SK-N-SH (cell line): ENCODE measurements around the gene HNRNPL. TPM values are rescaled to one million over a fixed set of nuclear protein-coding genes. Genes with fewer than 3 reads are reported as not detected.

ENCODE experiments used
- CTCF ChIA-PET: fragments of 300-600, 350-600 bp; formaldehyde crosslinking; extraction: SDS; loops from one replicate; lab custom pipeline; 2021; lab: Yijun Ruan, JAX
- POLR2A ChIA-PET: fragments of 350-600 bp; sonication (Branson Sonifier 250); formaldehyde crosslinking; extraction: SDS; loops from one replicate; lab custom pipeline; 2020; ENCODE audit warnings: antibody characterized with exemption, inconsistent platforms; lab: Yijun Ruan, JAX
- DNase-seq: peaks from one replicate; pipeline ENCODE4 v3.0.0; 2012
- H2AFZ ChIP-seq: fragments of 200-600 bp; sonication (generic); 2 replicates; pipeline ENCODE4 v1.8.1; 2016; ENCODE audit warnings: antibody characterized with exemption, mild to moderate bottlenecking, low read depth
- H3F3A ChIP-seq: fragments of 200-600 bp; sonication (generic); replicated peaks from 2 replicates; pipeline ENCODE3; 2016; ENCODE audit warnings: antibody characterized with exemption, mild to moderate bottlenecking; ENCODE audit not compliant: insufficient read depth
- H3K27ac ChIP-seq, 2 experiments: fragments of 200-500 bp in 1 of 2; fragments of 200-600 bp in 1 of 2; sonication (Bioruptor generic) in 1 of 2; sonication (generic), shearing (Covaris generic) in 1 of 2; 2 replicates each; pipeline versions ENCODE4 v1.5.1 to v1.6.1; 2014 to 2016; ENCODE audit warnings: low read depth in 2 of 2, inconsistent platforms in 1 of 2, low read length in 1 of 2, mild to moderate bottlenecking in 1 of 2, mixed read lengths in 1 of 2
- H3K27me3 ChIP-seq: fragments of 200-600 bp; sonication (generic), shearing (Covaris generic); 2 replicates; pipeline ENCODE4 v1.6.1; 2016; ENCODE audit warnings: mixed run types; ENCODE audit not compliant: insufficient read depth
- H3K36me3 ChIP-seq, 2 experiments: fragments of 200-500 bp in 1 of 2; fragments of 200-600 bp in 1 of 2; sonication (Bioruptor generic) in 1 of 2; sonication (generic) in 1 of 2; replicated peaks in 1 of 2; 2 replicates each; pipeline versions ENCODE3 to v1.5.1; 2014 to 2016; ENCODE audit warnings: low read length in 1 of 2, mild to moderate bottlenecking in 1 of 2; ENCODE audit not compliant: insufficient read depth in 2 of 2, control insufficient read depth in 1 of 2
- H3K4me1 ChIP-seq, 2 experiments: fragments of 200-500 bp in 1 of 2; fragments of 200-600 bp in 1 of 2; sonication (Bioruptor generic) in 1 of 2; sonication (generic), shearing (Covaris generic) in 1 of 2; 2 replicates each; pipeline versions ENCODE4 v1.5.1 to v1.6.1; 2014 to 2016; ENCODE audit warnings: low read depth in 1 of 2, low read length in 1 of 2, mixed run types in 1 of 2; ENCODE audit not compliant: insufficient read depth in 2 of 2, control insufficient read depth in 1 of 2
- H3K4me2 ChIP-seq: fragments of 200-600 bp; sonication (generic), shearing (Covaris generic); 2 replicates; pipeline ENCODE4 v1.6.1; 2017; ENCODE audit warnings: mixed run types
- H3K4me3 ChIP-seq, 2 experiments: fragments of 200-500 bp in 1 of 2; fragments of 200-600 bp in 1 of 2; sonication (Bioruptor generic) in 1 of 2; sonication (generic), shearing (Covaris generic) in 1 of 2; 2 replicates each; pipeline versions ENCODE4 v1.5.1 to v1.8.1; 2014 to 2016; ENCODE audit warnings: low read depth in 2 of 2, inconsistent platforms in 1 of 2, low read length in 1 of 2, mild to moderate bottlenecking in 1 of 2, mixed read lengths in 1 of 2, moderate library complexity in 1 of 2
- H3K79me2 ChIP-seq: fragments of 200-600 bp; sonication (generic); 2 replicates; pipeline ENCODE4 v1.8.1; 2017; ENCODE audit warnings: mild to moderate bottlenecking; ENCODE audit not compliant: insufficient read depth
- H3K9ac ChIP-seq: fragments of 200-600 bp; sonication (generic); 2 replicates; pipeline ENCODE4 v1.6.1; 2017; ENCODE audit warnings: mixed run types
- H3K9me2 ChIP-seq: fragments of 200-600 bp; sonication (generic); 2 replicates; pipeline ENCODE4 v1.6.1; 2017; ENCODE audit warnings: mixed run types
- H3K9me3 ChIP-seq: fragments of 200-600 bp; sonication (generic); 2 replicates; pipeline ENCODE4 v1.6.1; 2017; ENCODE audit warnings: mixed run types, mild to moderate bottlenecking, moderate library complexity
- H4K20me1 ChIP-seq: fragments of 200-600 bp; sonication (generic); 2 replicates; pipeline ENCODE4 v1.6.1; 2017; ENCODE audit warnings: mild to moderate bottlenecking, mixed run types; ENCODE audit not compliant: insufficient read depth
- CHD2 ChIP-seq: fragments of 150-350 bp; IDR thresholded peaks from 2 replicates; pipeline ENCODE4 v1.6.1; 2018; ENCODE audit warnings: low read length; ENCODE audit not compliant: partially characterized antibody
- FOSL2 ChIP-seq: IDR thresholded peaks from 2 replicates; pipeline ENCODE4 v1.4.0; 2012; ENCODE audit warnings: low read depth, mild to moderate bottlenecking, moderate library complexity, borderline replicate concordance
- FOXJ3 ChIP-seq: sonication (generic); formaldehyde crosslinking; IDR thresholded peaks from 2 replicates; pipeline ENCODE4 v1.5.1; 2020; ENCODE audit warnings: mild to moderate bottlenecking, missing genetic modification reagents
- RAD21 ChIP-seq: IDR thresholded peaks from 2 replicates; pipeline ENCODE4 v1.6.1; 2012; ENCODE audit warnings: mild to moderate bottlenecking, low read length
- TAF1 ChIP-seq: IDR thresholded peaks from 2 replicates; pipeline ENCODE4 v1.6.1; 2012; ENCODE audit warnings: low read depth, mild to moderate bottlenecking, low read length, moderate library complexity, borderline replicate concordance
- TCF12 ChIP-seq: IDR thresholded peaks from 2 replicates; pipeline ENCODE4 v1.4.0; 2012
- WGBS: methylation state at CpG from one replicate; pipeline ENCODE4 v1.1.6; 2017; ENCODE audit warnings: low lambda C conversion rate; 5-methylcytosine and 5-hydroxymethylcytosine counted together
- polyA plus RNA-seq, 3 experiments: library from polyadenylated mRNA; depleted of rRNA; stranded (reverse); fragments of >200 nt; gene quantifications; 2 replicates each; pipeline ENCODE4 v1.2.3, GENCODE V29; 2012
- TF ChIP-seq, protein P1 (sequence below): IDR thresholded peaks from 2 replicates; pipeline ENCODE4 v1.4.0; 2012; ENCODE audit warnings: low read depth, borderline replicate concordance
- TF ChIP-seq, protein P2 (sequence below): fragments of 200-600 bp; sonication (generic); IDR thresholded peaks from 2 replicates; pipeline ENCODE4 v1.6.1; 2017; ENCODE audit warnings: antibody characterized with exemption, mild to moderate bottlenecking, moderate library complexity
- TF ChIP-seq, protein P3 (sequence below): fragments of 150-350 bp; IDR thresholded peaks from 2 replicates; pipeline ENCODE4 v1.6.1; 2016; ENCODE audit warnings: mild to moderate bottlenecking, low read depth, low read length

HNRNPL gene
- polyA plus RNA-seq, 1 of the 3 experiments (the other 2 are of a cell fraction), result 280 TPM

DNA sequence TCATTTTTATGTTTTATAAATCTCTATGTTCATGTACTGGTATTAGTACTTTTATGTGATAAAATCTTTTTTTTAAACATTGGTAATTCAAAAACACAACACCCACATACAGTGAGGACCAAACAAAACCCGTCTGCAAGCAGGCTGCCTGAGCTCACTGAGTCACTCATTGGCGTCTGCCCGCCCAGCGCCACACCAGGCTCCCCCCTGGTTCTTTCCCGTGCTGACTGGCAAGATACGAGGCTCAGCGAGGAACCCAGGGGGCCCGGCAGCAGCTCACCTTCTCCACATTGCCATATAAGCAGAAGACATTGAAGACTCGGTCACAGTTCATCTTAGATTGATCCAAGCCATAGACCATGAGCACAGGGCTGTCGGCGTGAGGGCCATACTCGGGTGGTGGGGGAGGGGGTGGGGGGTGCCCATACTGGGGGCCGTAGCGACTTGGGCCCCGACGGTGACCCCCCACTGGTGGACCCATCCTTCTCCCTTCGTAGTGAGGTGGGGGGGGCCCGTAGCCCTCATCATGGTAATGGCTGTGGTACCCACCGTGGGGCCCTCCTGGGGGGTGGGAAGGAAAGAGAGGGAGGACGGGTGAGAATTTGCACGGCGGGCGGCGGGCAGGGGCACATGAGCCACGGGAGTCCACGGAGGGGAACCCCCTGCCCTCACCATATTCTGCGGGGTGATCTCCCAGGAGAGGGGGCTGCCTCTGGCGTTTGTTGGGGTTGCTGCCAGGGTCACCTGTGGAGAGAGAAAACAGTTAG is 9.8 kb downstream of the HNRNPL start:
- H3K9me2 ChIP-seq, result no peaks in the 10 kb centered on the region
- no peak for DNase-seq
- POLR2A ChIA-PET, result interaction anchor here (1.6 kb wide), 1 partner anchor 8 kb away, joined by 6 read pairs; the partner anchor contains the start of gene ECH1
- no peak overlapping the region for H3K4me2 ChIP-seq
- peaks cover 79% of the 10 kb centered on the region for H3F3A ChIP-seq
- H3K79me2 ChIP-seq, result peaks cover 61% of the 10 kb centered on the region
- H3K27me3 ChIP-seq, result no peaks in the 10 kb centered on the region
- no peak overlapping the region for H3K4me3 ChIP-seq
- H3K36me3 ChIP-seq, result peaks cover 69 to 80% of the 10 kb centered on the region in 2 experiments
- no peak overlapping the region; the same call in 1 of the 2 replicates for H3K9ac ChIP-seq
- H3K9me3 ChIP-seq, result no peaks in the 10 kb centered on the region
- H4K20me1 ChIP-seq, result peaks cover 70% of the 10 kb centered on the region
- WGBS, result 72% methylated on average over 28 of the region's 28 CpGs
- H2AFZ ChIP-seq, result no peak overlapping the region
- TF ChIP-seq, protein P1, sequence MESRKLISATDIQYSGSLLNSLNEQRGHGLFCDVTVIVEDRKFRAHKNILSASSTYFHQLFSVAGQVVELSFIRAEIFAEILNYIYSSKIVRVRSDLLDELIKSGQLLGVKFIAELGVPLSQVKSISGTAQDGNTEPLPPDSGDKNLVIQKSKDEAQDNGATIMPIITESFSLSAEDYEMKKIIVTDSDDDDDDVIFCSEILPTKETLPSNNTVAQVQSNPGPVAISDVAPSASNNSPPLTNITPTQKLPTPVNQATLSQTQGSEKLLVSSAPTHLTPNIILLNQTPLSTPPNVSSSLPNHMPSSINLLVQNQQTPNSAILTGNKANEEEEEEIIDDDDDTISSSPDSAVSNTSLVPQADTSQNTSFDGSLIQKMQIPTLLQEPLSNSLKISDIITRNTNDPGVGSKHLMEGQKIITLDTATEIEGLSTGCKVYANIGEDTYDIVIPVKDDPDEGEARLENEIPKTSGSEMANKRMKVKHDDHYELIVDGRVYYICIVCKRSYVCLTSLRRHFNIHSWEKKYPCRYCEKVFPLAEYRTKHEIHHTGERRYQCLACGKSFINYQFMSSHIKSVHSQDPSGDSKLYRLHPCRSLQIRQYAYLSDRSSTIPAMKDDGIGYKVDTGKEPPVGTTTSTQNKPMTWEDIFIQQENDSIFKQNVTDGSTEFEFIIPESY, result no peak
- TF ChIP-seq TCF12 (no peak), CHD2 (no peak), TAF1 (no peak), FOSL2 (peak; percentile 26; the same call in 1 of the 2 replicates), FOXJ3 (no peak)
- TF ChIP-seq, all 33 proteins: peak for 1
- CTCF ChIA-PET, result interaction anchor here (0.8 to 1.9 kb wide), 3 partner anchors 8 to 90 kb away, joined by 3 to 4 read pairs (median 3); partner anchors contain the start of genes MRPS12 and SARS2
- Histone ChIP-seq H3K27ac (peak overlapping the region in 1 of 2 experiments; percentile 82; a peak in 3 of 4 replicates), H3K4me1 (peaks cover 30 to 49% of the 10 kb centered on the region in 2 experiments; a peak in 3 of 4 replicates)

DNA sequence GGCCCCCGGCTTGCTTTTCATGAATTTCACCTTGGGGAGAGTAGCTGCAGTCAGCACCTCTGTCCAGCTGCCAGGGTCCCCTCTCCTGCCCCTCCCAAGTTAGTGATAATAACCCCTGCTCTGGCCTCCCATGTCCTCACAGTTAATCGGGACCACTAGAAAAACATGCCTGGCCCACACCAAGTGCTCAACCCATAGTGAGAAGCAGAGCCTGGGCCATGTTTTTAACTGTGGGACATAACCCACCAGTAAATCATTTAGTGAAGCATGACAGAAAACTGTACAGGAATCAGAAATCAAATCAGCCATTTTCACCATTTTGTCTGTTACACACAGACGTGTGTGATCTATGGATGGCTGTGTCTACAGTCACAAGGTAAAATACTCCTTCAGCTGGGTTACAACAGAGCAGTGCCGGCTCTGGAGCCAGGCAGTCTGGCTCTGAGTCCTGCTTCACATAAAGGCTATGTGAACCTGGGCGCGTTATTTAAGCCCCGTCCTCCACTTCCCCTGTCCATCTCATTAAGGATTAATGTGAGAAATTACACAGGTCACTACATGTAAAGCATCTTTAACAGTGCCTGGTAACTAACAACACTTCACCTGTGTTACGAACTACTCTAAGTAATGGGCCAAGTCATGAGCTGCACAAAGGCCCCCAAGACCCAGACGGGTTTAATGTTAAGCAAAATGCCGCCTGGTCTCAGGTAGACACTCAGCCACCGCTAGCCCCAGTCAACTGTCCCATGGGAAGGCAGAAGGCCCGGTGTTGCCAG is 10.6 kb downstream of the HNRNPL start:
- TF ChIP-seq, protein P2, sequence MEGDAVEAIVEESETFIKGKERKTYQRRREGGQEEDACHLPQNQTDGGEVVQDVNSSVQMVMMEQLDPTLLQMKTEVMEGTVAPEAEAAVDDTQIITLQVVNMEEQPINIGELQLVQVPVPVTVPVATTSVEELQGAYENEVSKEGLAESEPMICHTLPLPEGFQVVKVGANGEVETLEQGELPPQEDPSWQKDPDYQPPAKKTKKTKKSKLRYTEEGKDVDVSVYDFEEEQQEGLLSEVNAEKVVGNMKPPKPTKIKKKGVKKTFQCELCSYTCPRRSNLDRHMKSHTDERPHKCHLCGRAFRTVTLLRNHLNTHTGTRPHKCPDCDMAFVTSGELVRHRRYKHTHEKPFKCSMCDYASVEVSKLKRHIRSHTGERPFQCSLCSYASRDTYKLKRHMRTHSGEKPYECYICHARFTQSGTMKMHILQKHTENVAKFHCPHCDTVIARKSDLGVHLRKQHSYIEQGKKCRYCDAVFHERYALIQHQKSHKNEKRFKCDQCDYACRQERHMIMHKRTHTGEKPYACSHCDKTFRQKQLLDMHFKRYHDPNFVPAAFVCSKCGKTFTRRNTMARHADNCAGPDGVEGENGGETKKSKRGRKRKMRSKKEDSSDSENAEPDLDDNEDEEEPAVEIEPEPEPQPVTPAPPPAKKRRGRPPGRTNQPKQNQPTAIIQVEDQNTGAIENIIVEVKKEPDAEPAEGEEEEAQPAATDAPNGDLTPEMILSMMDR, result no peak
- no peak for TF ChIP-seq CHD2
- TF ChIP-seq, protein P3, sequence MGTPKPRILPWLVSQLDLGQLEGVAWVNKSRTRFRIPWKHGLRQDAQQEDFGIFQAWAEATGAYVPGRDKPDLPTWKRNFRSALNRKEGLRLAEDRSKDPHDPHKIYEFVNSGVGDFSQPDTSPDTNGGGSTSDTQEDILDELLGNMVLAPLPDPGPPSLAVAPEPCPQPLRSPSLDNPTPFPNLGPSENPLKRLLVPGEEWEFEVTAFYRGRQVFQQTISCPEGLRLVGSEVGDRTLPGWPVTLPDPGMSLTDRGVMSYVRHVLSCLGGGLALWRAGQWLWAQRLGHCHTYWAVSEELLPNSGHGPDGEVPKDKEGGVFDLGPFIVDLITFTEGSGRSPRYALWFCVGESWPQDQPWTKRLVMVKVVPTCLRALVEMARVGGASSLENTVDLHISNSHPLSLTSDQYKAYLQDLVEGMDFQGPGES, result no peak
- no peak for TF ChIP-seq RAD21
- Histone ChIP-seq H3K27ac (peak overlapping the region; percentile 47 to 82), H2AFZ (no peak overlapping the region), H4K20me1 (peaks cover 62% of the 10 kb centered on the region), H3F3A (peaks cover 79% of the 10 kb centered on the region), H3K36me3 (peaks cover 61 to 74% of the 10 kb centered on the region in 2 experiments), H3K4me3 (no peak overlapping the region), H3K4me1 (peaks cover 30 to 57% of the 10 kb centered on the region in 2 experiments; a peak in 3 of 4 replicates), H3K9ac (peak overlapping the region; percentile 14; the same call in 1 of the 2 replicates), H3K9me3 (no peaks in the 10 kb centered on the region), H3K9me2 (no peaks in the 10 kb centered on the region), H3K4me2 (peak overlapping the region; percentile 53; the same call in 1 of the 2 replicates), H3K27me3 (no peaks in the 10 kb centered on the region), H3K79me2 (peaks cover 53% of the 10 kb centered on the region)
- 85% methylated on average over 12 of the region's 12 CpGs for WGBS
- no peak for DNase-seq
- ChIA-PET CTCF (interaction anchor here (0.8 to 1.9 kb wide), 4 partner anchors 8 to 91 kb away, joined by 3 to 4 read pairs (median 3); partner anchors contain the start of genes MRPS12 and SARS2), POLR2A (interaction anchor here (2.4 kb wide), 1 partner anchor 9 kb away, joined by 9 read pairs; no protein-coding TSS in a partner anchor)
